Activated CD4-positive, alpha-beta T cell treated with anti-CD3 and anti-CD28 coated beads for 4 hours (primary cell): ENCODE results near the gene FGFR3.
"Not testable (repeated sequence)": the region's sequence is repeated elsewhere in the genome, so short reads cannot be mapped to it uniquely, and the experiment has no call there.

Experiments
- DNase-seq, 2 donors: peaks; one replicate each; pipeline ENCODE4 v3.0.0-alpha.2; 2020

The FGFR3 gene

GRCh38 chr4:1821679-1822567 is 28.8 kb downstream of the FGFR3 start:
- DNase-seq: no peak

- no peak for DNase-seq
Observed at GRCh38 chr4:1822568-1823544, 29.8 kb downstream of the FGFR3 start.

- DNase-seq: no peak
Observed at GRCh38 chr4:1823545-1823932, 30.4 kb downstream of the FGFR3 start.

DNA sequence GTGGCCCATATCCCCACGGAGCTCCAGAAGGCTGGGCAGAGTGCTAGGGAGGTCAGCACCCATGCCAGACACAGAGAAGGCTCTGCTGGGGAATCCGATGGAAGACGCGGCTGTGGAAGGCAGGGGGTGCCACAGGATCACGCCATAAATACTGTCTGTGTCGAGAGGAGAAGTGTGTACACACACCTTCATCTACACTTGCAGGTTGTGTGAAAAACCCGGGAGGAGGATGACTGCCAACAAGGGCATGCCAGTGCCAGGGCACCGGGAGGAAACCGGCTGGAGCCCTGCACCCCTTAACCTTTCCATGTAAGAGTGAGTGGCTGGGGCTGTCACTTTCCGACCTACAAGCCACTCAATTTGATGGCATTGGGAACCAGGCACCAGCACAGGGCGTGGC is 31.7 kb downstream of the FGFR3 start:
- DNase-seq: no peak

DNA sequence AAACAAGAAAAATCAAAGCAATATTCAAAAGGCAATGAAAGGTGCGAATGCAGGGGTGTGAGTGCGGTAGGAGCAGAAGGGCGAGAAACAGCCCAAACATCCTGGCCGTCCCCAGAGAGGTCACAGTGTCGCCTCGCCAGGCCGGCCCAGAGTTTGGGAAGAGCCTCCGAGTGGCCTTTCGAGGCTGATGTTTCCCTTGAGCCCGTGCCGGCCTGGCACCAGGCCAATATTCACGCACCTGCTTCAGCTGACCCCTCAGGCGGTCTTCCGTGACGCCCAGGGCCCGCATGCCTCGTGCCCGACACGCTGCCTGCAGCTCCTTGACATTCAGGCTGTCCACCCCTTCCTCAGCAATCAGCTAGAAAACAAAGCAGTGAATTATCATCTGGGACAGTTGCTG is 32.2 kb downstream of the FGFR3 start:
- no peak for DNase-seq

- DNase-seq: no peak
Observed at GRCh38 chr4:1826531-1827350, 33.6 kb downstream of the FGFR3 start.

GRCh38 chr4:1830234-1830633 is 37.1 kb downstream of the FGFR3 start:
- DNase-seq: no peak

GRCh38 chr4:1830642-1831228 is 37.6 kb downstream of the FGFR3 start:
- no peak for DNase-seq

- no peak for DNase-seq
Observed at GRCh38 chr4:1831331-1831730, 38.2 kb downstream of the FGFR3 start.

DNA sequence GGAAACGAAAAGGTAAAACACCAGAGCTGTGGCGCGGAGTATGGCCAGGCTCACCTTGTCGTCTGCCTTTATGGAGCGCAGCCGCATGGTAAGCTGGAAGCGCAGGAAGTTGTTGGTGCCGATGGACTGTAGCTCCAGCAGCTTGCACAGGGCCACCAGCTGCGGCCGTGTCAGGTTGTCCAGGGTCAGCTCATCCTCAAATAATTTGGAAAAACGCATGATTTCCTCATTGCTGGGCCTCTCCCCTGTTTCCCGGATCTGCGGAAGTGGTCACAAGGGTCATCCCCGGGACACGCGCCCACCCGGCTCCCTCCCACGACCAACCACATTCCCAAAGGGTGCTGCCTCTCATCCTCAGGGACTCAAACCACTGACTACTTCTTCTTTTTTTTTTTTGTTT is 39.6 kb downstream of the FGFR3 start:
- DNase-seq: no peak

- DNase-seq: no peak
Observed at GRCh38 chr4:1833307-1834046, 40.4 kb downstream of the FGFR3 start.

- no peak for DNase-seq
Observed at GRCh38 chr4:1834047-1834775, 41.1 kb downstream of the FGFR3 start.

- DNase-seq: not testable (repeated sequence)
Observed at GRCh38 chr4:1835836-1836235, 42.7 kb downstream of the FGFR3 start.

GRCh38 chr4:1836650-1837049 is 43.6 kb downstream of the FGFR3 start:
- no peak for DNase-seq

DNA sequence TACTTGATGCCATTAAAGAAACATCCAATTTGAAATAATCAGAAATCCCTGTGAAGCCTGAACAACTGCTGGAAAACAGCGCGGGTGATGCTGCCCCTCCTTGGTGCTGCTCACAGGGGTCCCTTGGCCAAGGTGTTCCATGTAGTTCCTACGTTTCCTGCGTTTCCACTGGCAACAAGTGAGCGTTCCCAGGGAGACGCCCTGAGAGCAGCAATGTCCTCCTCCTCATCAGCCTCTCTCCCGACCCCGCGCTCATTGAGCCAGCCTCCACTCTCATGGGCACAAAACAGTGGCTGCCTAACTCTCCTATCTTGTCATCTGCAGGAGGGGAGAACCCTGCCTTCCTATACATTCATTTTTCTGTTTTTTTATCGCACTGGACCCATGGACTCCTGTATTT is 44.0 kb downstream of the FGFR3 start:
- DNase-seq: no peak

DNA sequence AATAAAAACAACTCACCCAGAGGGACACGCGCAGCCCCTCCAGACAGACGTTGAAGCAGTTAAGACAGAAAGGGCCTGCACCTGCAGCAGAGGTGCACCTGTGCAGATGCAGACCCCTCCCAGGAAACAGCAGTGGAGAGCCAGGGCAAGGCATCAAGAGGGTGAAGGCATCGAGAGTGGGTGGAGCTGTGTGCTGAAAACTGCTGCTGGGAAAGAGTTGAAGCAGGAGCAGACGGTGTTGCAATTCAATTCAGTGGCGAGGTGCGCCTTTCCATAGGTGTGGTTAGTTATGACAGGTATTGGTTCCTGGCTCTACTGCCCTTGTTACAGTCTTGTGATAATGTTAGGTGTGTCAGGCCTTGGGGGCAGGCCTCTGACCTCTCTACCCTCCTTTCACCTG is 46.2 kb downstream of the FGFR3 start:
- no peak for DNase-seq

DNA sequence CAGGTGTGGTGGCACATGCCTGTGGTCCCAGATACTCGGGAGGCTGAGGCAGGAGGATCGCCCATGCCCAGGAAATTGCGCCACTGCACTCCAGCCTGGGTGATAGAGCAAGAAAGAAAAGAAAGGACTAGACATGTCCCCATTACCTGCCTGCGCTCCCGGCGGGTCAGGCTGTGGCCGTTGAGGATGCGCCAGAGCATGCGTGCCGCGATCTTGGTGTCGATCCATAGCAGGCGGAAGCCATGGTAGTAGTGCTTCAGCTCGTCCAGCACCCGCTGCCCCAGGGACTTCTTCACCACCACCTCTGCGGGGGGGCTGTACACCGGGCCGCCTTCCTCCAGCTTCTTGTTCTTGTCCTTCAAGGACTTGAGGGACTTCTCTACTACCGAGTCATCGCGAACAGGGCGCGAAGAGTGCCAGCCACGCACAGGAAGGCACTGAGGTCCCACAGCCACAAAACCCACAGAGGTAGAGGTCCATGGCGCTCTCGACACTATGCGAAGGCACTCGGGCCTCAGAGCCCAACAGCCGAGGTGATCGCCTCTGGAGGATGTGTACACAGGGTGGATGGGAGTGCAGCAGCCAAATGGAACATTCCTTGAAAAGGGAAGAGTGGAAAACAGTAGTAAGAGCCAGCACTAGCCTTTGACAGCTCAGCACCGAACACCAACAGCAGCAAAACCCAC is 48.3 kb downstream of the FGFR3 start:
- no peak for DNase-seq

- DNase-seq: no peak
Observed at GRCh38 chr4:1841887-1842210, 48.8 kb downstream of the FGFR3 start.

- no peak for DNase-seq
Observed at GRCh38 chr4:1842339-1842895, 49.3 kb downstream of the FGFR3 start.

DNA sequence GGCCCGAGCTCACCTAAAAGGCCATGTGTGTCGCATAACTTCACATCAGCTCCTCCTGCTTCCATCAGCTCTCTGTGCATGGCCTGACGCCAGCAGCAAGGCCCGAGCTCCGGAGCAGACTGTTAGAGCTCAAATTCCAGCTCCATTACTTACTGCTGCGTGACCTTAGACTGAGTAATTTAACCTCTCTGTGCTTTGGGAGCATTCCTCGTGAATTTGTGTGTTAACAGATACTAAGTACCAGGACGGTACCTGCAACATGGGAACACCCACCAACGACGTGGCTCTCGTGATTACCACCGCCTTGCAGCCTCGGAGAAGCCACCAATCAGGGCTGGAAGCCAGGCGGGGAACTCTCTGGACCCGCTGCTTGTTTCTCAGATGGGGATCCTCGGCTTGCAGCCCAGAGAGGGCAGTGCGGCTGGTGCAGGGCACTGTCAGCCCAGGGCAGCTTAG is 49.9 kb downstream of the FGFR3 start:
- no peak for DNase-seq
